Psoas muscle (tissue), 8 donors: ENCODE data around the gene SDCCAG8. TPM values are rescaled to one million over a fixed set of nuclear protein-coding genes. Genes with fewer than 3 reads are reported as not detected.

Experiments
- ATAC-seq, 4 donors: fragments of 200-7000 bp; cut with Tn5 transposase; one replicate each; pipeline ENCODE4 v1.9.1; 2020; ENCODE audit warnings: moderate library complexity in 3 of 4, mild to moderate bottlenecking in 2 of 4
- DNase-seq, 2 donors: peaks; one replicate each; pipeline ENCODE4 v3.0.0-alpha.2; 2020
- H3K27ac ChIP-seq: fragments of 200-600 bp; one replicate; pipeline ENCODE4 v1.8.0; 2022
- H3K27me3 ChIP-seq, 3 donors: fragments of 200-600 bp in 1 of 3; one replicate each; pipeline versions ENCODE4 v1.6.1 to v1.8.0; 2013 to 2022; ENCODE audit warnings: low read length in 2 of 3, mild to moderate bottlenecking in 2 of 3, moderate library complexity in 1 of 3; ENCODE audit not compliant: insufficient read depth in 3 of 3
- H3K36me3 ChIP-seq, 2 donors: fragments of 200-600 bp in 1 of 2; one replicate each; pipeline versions ENCODE4 v1.6.1 to v1.8.0; 2013 to 2022; ENCODE audit warnings: low read depth in 1 of 2, mild to moderate bottlenecking in 1 of 2, moderate library complexity in 1 of 2; ENCODE audit not compliant: insufficient read depth in 1 of 2
- H3K4me1 ChIP-seq: fragments of 200-600 bp; one replicate; pipeline ENCODE4 v1.8.0; 2022
- H3K4me3 ChIP-seq: fragments of 200-600 bp; one replicate; pipeline ENCODE4 v1.8.0; 2022; ENCODE audit warnings: mild to moderate bottlenecking
- H3K9me3 ChIP-seq: fragments of 200-600 bp; one replicate; pipeline ENCODE4 v1.8.0; 2022
- CTCF ChIP-seq: fragments of 200-600 bp; IDR thresholded peaks from one replicate; pipeline ENCODE4 v1.8.0; 2022; ENCODE audit warnings: antibody characterized with exemption
- WGBS, 3 donors: extraction: QIAGEN DNeasy Blood & Tissue Kit; methylation state at CpG; one replicate each; pipeline versions ENCODE4 v1.1.6 to v1.1.7; 2013; 5-methylcytosine and 5-hydroxymethylcytosine counted together
- intact Hi-C, 2 donors: fragments of 100-400 bp; cut with DNase I; formaldehyde crosslinking; loops; one replicate each; pipeline versions ENCODE4 v1.11.0 to v1.14.2; 2022
- polyA plus RNA-seq, 3 donors: library from polyadenylated mRNA; stranded (reverse); fragments of 200-250 nt; gene quantifications; one replicate each; pipeline ENCODE4 v1.2.3, GENCODE V29; 2013
- total RNA-seq, 4 donors: library from RNA; stranded (reverse); fragmentation: NEBNext Ultra II Directional in 2 of 4; extraction: Animal tissue kit (Norgen Biotek cat#: 25700) in 2 of 4; gene quantifications; one replicate each; pipeline versions ENCODE4 v1.2.1 to v1.2.4, GENCODE V29; 2021 to 2023
- donor health status: healthy with polysubstance abuse.
- donor health status: DM: no; HTN: no; CAD: no; lungs with moderate emphysema.
- donor health status: Bipolar disorder and iron deficiency.
- donor health status: healthy.
- donor health status: DM: yes; HTN: yes; CAD: no.
- donor health status: DM: no; HTN: no; CAD: no.
- donor health status: DM: no; HTN: no; CAD: no.
- donor health status: DM: yes; HTN: yes; CAD: no.

Gene SDCCAG8
- total and polyA plus RNA-seq, 7 donors: 6.4 to 27.6 (median 20.9) TPM

DNA sequence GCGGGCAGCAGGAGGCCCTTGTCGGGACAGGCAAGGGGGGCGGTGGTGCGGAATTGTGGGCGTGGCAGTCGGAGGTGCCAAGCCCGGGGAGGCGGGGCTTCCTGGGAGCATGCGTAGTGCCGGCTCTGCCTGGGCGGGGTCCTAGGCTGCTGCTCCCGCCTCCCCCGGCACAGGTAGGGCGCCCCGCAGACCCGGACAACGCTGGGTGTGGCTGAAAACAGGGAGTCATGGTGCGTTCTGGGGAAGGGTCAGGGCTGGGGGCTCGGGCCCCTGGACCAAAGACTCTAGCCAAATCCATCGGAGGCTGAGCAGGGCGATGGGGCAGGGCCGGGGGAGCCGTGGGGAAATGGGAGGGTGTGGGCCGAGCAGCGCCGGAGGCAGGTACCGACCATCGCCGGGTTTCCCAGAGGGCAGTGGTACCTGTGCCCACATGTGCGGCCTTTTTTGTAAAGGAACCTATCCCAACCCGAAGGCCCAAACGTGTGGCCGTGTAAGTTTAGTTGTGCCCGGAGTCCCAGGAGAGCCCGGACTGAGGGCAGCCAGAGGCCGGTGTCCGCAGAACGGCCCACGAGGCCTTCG, 231.9 kb downstream of the SDCCAG8 start:
- H3K4me1 ChIP-seq: peaks cover 2% of the 10 kb centered on the region
- intact Hi-C loops: loop anchor here in 1 of 2 donors (10.0 kb wide), 1 partner anchor 257 kb away; no protein-coding TSS in a partner anchor
- no peak for ATAC-seq
- no peaks in the 10 kb centered on the region for H3K27me3 ChIP-seq
- no peak for DNase-seq
- no peak for TF ChIP-seq CTCF
- H3K9me3 ChIP-seq: no peaks in the 10 kb centered on the region
- H3K27ac ChIP-seq: no peak overlapping the region
- 88 to 91% (median 89%) methylated on average over 38 to 40 of the region's 40 CpGs for WGBS, 3 donors
- H3K36me3 ChIP-seq: peaks cover 0 to 13% of the 10 kb centered on the region in 2 donors
- H3K4me3 ChIP-seq: no peak overlapping the region

GRCh38 chr1:243488459-243489157, 232.8 kb downstream of the SDCCAG8 start:
- intact Hi-C loops: loop anchor here in 1 of 2 donors (10.0 kb wide), 1 partner anchor 256 kb away; no protein-coding TSS in a partner anchor
- H3K27me3 ChIP-seq: no peaks in the 10 kb centered on the region
- no peaks in the 10 kb centered on the region for H3K9me3 ChIP-seq
- TF ChIP-seq CTCF: no peak
- no peak overlapping the region for H3K27ac ChIP-seq
- no peaks in the 10 kb centered on the region for H3K4me1 ChIP-seq
- no peak overlapping the region for H3K4me3 ChIP-seq
- peaks cover 0 to 13% of the 10 kb centered on the region in 2 donors for H3K36me3 ChIP-seq
- 86 to 89% (median 88%) methylated on average over 20 of the region's 20 CpGs for WGBS, 3 donors
- DNase-seq (no peak), ATAC-seq (no peak)

- ATAC-seq (no peak), DNase-seq (no peak)
- Histone ChIP-seq H3K27me3 (no peaks in the 10 kb centered on the region), H3K4me1 (no peaks in the 10 kb centered on the region), H3K27ac (no peak overlapping the region), H3K4me3 (no peak overlapping the region), H3K36me3 (peaks cover 0 to 13% of the 10 kb centered on the region in 2 donors), H3K9me3 (no peaks in the 10 kb centered on the region)
- TF ChIP-seq CTCF: no peak
- 95 to 97% (median 96%) methylated on average over 24 of the region's 24 CpGs for WGBS, 3 donors
- intact Hi-C loops: loop anchor here in 1 of 2 donors (10.0 kb wide), 1 partner anchor 256 kb away; no protein-coding TSS in a partner anchor
These were observed 233.3 kb downstream of the SDCCAG8 start for GRCh38 chr1:243489158-243489527.

DNA sequence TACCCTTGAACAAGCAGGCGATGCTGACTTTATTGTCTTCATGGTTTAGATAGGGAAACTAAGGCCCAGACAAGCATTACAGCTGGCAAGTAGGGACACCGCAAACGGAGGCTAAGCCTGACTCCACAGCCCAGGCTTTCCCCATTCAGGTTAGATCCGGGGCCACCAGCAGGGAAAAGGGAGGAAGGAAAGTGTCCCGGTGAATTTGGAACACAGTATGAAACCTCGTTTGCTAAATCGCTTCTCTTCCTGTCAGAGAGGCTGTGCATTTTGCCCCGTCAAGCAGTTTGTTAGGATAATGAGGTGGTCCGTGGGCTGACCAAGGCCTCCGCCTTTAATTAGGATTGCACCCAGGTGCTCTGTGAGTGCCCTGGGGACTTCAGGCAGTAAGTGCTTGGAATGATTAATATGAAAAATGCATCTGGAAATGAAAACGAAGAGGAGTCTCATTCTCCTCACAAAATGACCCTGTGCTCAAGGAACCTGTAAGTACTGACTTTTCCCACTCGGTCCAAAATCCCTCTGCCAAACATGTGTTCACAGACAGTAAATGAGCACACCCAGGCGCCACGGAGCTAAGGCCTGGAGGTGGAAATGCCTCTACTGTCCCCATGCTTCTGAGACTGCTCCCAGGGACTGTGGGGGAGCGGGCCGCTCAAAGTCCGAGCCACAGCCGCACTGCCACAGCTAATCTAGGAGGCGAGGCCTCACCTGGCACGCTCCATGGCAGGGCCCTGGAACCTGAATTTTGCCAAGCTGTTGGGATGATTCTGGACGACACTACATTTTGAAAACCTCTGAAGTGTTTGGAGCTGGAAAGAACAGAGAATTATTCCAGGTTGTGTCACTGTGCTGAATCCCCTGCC, 234.1 kb downstream of the SDCCAG8 start:
- no peak for DNase-seq
- Histone ChIP-seq H3K4me3 (no peak overlapping the region), H3K9me3 (no peaks in the 10 kb centered on the region), H3K36me3 (peaks cover 0 to 17% of the 10 kb centered on the region in 2 donors), H3K27ac (no peak overlapping the region), H3K4me1 (no peaks in the 10 kb centered on the region), H3K27me3 (no peaks in the 10 kb centered on the region)
- WGBS, 3 donors: 86% methylated on average over 21 of the region's 21 CpGs
- no peak for ATAC-seq
- intact Hi-C loops: loop anchor here in 1 of 2 donors (10.0 kb wide), 1 partner anchor 255 kb away; no protein-coding TSS in a partner anchor
- TF ChIP-seq CTCF: no peak
